ENCODE results near the gene NDUFB7.

DNA sequence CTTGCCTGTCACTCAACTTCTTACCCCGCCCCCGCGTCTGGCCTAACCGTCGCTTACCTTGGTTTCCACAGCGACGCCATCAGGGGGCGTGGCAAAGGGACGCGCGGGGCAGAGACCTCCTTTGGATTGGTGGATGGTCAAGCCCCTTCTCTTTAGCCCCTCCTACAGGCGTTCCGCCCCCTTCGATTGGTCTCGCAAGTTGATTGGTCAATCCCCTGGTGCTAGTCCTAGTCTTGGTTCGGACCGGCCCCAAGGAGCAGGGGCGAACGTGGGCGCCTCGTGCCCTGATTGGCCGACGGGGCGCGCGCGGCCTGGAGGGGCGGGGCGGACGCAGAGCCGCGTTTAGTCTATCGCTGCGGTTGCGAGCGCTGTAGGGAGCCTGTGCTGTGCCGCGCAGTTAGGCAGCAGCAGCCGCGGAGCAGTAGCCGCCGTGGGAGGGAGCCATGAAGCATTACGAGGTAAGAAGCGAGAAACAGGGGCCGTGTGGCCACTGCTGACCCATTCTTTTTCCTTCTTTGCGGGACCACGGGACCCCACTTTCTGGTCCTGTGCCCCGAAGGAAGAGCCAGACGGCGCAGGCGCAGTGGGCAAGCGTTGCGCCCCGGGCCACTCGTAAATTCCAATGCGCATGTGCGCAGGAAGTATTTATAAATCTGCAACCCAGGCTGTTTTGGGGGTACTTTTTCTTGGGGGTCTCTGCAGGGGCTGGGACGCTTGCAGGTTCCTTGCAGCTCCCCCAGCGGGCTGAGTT lies 42.4 kb downstream of the NDUFB7 start, which contains the start of gene TECR:
- peak; percentile 71 to 97 for TF ChIP-seq POLR2A (IDR thresholded peaks at IDR 0.05)
- TF ChIP-seq, protein P1, sequence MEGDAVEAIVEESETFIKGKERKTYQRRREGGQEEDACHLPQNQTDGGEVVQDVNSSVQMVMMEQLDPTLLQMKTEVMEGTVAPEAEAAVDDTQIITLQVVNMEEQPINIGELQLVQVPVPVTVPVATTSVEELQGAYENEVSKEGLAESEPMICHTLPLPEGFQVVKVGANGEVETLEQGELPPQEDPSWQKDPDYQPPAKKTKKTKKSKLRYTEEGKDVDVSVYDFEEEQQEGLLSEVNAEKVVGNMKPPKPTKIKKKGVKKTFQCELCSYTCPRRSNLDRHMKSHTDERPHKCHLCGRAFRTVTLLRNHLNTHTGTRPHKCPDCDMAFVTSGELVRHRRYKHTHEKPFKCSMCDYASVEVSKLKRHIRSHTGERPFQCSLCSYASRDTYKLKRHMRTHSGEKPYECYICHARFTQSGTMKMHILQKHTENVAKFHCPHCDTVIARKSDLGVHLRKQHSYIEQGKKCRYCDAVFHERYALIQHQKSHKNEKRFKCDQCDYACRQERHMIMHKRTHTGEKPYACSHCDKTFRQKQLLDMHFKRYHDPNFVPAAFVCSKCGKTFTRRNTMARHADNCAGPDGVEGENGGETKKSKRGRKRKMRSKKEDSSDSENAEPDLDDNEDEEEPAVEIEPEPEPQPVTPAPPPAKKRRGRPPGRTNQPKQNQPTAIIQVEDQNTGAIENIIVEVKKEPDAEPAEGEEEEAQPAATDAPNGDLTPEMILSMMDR (IDR thresholded peaks at IDR 0.05): peak in 3 of 12 donors; percentile 2 to 16 (median 13)

All from heart left ventricle (tissue), 13 donors.